GM20000 (cell line): ENCODE results near the gene SPATA13.
A peak's percentile ranks its signal among the peaks of the same experiment; 100 is the strongest.
"Not testable (repeated sequence)": the region's sequence is repeated elsewhere in the genome, so short reads cannot be mapped to it uniquely, and the experiment has no call there.

Experiments used
- DNase-seq: peaks from one replicate; pipeline ENCODE4 v3.0.0; 2012; ENCODE audit warnings: low spot score
- TF ChIP-seq, protein P1 (sequence below): IDR thresholded peaks from 2 replicates; pipeline ENCODE4 v1.5.1; 2012; ENCODE audit warnings: mild to moderate bottlenecking, control low read depth; ENCODE audit errors: extremely low read depth, missing control alignments

SPATA13 gene

DNA sequence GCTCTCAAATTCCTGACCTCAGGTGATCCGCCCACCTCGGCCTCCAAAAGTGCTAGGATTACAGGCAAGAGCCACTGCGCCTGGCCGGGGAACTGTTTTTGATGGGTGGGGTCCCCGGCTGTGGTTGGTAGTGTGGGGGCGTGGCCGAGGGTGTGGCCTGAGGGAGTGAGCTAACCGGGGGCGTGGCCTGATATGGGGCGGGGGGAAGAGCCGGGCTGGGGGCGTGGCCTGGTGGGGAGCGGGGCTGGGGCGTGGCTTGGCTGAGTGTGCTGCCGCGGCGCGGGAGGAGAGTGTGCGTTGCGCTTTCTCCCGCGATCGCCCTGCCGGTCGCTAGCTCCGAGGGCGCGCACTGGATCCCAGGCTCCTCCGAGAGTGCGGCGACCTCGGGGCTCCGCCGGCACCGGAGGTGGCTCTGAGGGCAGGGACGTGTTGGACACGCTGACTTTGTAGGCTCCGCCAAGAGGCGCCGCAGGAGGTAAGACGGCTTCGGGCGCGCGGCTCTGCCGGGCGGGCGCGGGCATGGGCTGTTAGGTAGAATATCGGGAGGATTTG is at the start of gene SPATA13:
Gene SPATA13 (plus strand): TSS at position 263 of the 552 bp plus-strand sequence. CDS start 62,210 bp downstream, outside the sequence.
- TF ChIP-seq, protein P1, sequence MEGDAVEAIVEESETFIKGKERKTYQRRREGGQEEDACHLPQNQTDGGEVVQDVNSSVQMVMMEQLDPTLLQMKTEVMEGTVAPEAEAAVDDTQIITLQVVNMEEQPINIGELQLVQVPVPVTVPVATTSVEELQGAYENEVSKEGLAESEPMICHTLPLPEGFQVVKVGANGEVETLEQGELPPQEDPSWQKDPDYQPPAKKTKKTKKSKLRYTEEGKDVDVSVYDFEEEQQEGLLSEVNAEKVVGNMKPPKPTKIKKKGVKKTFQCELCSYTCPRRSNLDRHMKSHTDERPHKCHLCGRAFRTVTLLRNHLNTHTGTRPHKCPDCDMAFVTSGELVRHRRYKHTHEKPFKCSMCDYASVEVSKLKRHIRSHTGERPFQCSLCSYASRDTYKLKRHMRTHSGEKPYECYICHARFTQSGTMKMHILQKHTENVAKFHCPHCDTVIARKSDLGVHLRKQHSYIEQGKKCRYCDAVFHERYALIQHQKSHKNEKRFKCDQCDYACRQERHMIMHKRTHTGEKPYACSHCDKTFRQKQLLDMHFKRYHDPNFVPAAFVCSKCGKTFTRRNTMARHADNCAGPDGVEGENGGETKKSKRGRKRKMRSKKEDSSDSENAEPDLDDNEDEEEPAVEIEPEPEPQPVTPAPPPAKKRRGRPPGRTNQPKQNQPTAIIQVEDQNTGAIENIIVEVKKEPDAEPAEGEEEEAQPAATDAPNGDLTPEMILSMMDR: no peak
- DNase-seq: peak; percentile 97

DNA sequence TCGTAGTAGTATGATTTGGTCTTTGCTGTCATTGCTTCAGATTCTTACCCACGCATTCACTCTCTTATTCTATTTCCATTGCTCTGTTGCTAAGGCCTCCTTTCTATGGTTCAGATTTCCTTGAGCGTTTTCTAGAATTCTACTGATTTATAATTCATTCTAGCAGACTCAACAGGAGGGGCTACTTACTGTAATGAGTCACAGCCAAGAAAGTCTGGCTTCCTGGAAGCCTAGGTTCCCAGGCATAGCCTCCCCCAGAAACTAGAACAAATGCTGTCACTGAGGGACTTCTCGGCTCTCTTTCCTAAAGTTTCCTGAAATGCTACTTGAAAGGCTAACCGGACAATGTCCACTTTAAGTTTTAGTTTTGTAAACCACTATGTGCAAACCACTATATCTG is 47.7 kb upstream of the SPATA13 start:
- no peak for DNase-seq
- TF ChIP-seq, protein P1: no peak

DNA sequence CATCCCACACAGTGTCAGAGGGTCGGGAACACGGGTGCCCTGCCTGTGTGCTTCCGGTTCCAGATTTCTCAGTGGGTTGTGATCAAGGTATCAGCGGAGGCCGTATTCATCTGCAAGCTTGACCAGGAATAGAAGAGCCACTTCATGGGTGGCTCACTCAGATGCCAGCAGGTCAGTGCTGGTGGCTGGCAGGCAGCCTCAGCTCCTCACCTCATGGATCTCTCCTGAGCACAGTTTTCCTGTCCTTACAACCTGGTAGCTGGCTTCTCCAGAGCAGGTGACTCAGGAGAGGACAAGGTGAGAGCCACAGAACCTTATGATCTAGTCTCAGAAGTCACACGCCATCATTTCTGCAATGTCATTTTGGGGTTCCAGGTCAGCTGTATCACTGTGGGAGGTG is 44.8 kb upstream of the SPATA13 start:
- TF ChIP-seq, protein P1: no peak
- no peak for DNase-seq

DNA sequence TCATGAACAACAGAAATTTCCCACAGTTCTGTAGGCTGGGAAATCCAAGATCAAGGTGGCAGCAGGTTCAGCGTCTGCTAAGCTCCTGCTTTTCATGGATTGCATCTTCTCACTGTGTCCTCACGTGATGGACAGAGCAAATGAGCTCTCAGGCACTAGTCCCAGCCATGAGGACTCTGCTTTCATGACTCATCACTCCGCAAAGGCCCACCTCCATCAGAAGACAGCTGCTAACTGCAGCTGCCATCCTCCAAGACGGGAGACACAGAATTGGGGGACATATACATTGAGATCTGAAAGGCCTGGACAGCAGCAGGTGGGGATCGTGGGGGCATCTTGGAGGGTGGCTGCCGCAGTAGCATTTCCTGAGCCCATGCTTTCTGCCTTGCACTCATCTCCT is 44.4 kb upstream of the SPATA13 start:
- DNase-seq: no peak
- TF ChIP-seq, protein P1: no peak

DNA sequence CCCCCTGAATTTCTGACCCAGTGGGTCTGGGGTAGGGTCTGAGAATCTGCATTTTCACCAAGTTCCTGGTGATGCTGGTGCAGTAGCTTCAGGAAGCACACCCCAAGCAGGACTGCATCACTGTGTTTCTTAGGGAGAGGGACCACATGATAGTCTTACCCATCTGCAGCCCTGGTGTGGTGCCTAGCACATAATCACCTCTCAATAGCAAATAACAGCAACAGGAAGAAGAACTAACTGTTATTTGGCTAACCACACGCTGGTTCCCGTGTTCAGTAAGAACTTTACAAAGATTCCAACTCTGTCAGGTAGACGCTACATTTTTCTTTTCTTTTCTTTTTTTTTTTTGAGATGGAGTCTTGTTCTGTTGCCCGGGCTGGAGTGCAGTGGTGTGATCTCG is 41.9 kb upstream of the SPATA13 start:
- no peak for DNase-seq
- TF ChIP-seq, protein P1: no peak

DNA sequence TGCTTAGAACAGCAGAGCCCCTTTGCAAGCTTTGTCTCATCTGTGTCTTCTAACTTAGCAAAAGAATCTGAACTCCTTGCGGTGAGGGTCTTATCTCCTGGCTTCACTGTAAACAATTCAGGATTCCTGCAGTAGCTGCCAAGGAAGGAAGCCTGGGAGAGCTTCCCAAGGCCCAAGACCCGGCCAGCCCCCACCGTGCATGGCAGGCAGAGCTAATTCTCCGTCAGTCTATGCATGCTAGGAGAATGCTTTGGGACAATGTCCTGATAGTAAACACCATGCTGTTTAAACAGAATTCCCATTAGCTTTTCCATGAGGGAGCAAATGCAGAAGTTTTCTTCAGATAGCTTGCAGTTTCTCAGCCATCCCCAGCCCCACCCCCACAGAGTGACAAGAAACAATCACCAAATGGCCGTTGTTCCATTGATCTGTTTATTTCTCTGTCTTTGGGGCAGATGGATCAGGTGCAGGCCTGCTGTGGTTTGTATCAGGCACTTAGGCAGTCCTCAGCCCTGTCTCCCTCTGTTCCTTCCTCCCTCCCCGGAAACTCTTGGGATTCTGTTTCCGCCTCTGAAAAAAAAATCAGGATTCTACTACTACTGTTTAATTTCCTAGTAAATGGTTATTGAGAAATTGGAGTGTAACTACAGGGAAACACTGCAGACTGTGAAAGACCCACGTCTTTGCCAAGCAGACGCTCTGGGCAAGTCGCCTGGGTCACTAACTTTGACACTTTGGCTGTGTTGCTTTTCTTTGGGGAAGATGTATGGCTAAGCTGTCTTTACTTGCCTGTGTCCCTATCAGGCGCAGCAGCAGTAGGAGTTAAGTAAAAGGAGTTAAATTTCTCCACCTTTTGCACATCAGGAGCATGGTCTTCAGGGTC is 40.7 kb upstream of the SPATA13 start:
- no peak for DNase-seq

DNA sequence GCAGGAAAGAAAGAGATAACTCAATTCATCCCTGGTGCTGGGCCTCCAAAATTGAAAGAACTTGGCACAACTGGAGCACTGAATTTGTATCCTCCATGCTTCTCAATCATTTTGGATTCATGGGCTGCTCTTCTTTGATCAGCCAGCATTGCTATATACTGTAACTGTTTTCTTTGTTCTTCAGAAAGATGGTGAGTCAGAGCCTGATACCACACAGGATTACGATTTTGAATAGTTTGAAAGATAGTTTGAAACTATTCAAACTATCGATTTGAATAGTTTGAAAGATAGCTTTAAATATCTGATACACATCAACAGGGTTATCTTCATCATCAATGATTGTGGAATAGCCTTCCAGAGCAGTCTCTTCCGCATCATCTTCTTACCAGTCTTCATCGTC is 38.5 kb upstream of the SPATA13 start:
- DNase-seq: not testable (repeated sequence)

More for the DNA sequence above, 40.7 kb upstream of the SPATA13 start:
- TF ChIP-seq, protein P1: no peak
